HG03097 (cell line): ENCODE measurements around the gene CDH24.

Source experiments
- ATAC-seq: cut with Tn5 transposase; IDR thresholded peaks from one replicate; pipeline ENCODE4 v1.9.1; 2021; ENCODE audit not compliant: unreplicated experiment, low FRiP score

CDH24 gene, protein sequence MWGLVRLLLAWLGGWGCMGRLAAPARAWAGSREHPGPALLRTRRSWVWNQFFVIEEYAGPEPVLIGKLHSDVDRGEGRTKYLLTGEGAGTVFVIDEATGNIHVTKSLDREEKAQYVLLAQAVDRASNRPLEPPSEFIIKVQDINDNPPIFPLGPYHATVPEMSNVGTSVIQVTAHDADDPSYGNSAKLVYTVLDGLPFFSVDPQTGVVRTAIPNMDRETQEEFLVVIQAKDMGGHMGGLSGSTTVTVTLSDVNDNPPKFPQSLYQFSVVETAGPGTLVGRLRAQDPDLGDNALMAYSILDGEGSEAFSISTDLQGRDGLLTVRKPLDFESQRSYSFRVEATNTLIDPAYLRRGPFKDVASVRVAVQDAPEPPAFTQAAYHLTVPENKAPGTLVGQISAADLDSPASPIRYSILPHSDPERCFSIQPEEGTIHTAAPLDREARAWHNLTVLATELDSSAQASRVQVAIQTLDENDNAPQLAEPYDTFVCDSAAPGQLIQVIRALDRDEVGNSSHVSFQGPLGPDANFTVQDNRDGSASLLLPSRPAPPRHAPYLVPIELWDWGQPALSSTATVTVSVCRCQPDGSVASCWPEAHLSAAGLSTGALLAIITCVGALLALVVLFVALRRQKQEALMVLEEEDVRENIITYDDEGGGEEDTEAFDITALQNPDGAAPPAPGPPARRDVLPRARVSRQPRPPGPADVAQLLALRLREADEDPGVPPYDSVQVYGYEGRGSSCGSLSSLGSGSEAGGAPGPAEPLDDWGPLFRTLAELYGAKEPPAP

DNA sequence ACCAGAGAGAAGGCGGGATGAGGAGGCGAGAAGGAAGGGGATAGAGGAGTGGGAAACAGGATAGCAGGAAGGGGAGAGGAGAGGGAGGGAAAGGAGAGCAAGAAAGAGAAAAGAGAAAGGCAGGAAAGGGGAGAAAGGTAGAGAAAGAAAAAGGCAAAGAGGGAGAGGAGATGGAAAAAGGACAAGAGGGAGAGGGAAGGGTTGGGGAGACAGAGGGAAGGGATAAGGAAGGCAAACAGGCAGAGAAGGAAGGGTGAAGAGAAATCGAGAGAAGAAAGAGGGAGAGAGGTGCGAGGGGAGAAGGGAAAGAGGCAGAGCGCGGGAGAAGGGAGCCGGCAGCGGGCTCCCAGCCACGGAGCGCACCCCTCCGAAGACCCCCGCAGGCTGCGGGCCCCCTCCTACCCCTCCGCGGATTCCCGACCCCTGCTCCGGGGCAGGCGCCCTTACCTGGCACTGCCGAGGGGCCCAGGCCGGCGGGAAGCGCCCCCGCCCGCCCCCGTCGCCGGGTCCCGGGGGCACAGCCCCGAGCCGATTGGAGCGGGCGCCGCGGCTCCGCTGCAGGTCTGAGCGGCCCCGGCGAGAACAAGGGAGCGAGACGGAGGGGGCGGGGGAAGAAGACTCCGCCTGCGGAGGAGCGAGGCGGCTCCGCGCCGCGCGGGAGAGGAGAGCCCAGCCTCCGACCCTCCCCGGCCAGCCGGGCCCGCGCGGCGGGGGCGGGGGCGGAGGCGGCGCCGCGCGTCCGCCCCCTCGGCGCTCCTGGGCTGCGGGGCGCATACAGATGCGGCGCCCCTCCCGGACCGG is at the start of gene CDH24:
Gene CDH24, minus strand, starts transcription at position 565 of the 801 bp plus-strand sequence. CDS start 1,787 bp downstream, outside the sequence.
- peak; percentile 33 for ATAC-seq

DNA sequence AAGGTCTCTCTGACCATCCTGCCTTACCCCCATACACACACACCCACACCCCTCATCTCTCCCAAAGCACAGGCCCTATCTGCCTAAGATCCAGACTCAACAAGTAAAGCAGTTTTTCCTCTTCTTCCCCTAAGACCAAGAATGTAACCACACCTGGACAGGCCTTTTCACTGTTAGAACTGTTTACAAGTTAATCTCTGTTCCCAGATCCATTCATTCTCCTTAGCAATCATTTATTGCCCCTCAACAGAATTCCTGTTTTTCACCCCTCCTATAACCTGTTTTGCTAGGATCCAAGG is 49.4 kb upstream of the CDH24 start:
- ATAC-seq = no peak

DNA sequence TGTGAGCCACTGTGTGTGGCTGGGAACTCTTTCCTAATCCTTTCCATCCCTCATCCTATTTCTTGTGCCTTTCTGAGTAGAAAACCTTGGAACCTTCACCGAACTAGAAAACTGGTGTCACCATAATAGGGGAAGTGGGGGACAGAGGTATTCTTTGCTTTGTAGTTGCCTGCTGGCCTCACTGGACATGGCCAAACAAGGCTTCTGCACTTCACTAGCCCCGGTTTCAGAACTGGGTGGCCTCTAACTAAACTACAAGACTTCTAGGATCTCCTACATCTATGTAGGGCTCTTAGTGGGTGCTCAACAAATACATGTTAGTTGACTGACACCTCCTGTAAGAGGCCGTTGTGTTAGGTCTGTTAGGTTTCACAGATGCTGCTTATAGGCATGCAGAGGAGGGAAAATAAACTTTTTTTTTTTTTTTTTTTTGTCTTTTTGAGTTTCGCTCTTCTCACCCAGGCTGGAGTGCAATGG is 48.1 kb upstream of the CDH24 start:
- ATAC-seq = no peak

DNA sequence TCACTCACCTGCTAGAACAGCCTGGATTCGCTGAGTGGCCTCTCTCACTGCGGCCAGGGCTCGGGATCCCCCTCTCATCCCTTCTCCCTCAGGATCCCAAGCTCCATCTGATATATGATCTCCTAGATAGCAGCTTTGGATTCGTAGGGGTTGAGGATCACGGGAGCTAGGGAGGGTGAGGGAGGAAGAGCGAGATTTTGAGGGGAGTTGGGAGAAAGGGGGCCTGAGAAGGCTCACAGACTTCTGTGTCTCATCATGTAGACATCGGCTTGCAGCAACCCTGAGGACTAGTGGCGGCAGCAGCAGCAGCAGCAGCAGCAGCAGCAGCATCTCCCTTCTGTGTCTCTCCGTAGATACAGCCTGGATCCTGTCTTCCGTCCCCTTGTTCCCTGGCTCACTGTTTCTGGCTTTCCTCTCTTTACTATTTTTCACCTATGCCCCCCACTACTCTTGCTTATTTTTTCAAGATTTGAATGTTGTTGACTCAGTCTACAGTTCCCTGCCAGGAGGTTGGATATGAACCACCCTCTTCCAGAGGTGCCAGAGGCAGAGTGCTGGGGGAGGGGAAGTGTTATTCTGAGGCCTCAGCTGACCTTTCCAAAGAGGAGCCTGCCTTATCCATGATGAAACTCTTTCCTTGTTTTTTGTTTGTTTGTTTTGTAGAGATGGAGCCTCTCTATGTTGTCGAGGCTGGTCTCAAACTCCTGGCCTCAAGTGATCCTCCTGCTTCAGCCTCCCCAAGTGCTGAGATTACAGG is 47.4 kb upstream of the CDH24 start, which contains the start of gene CIROP:
Gene CIROP, minus strand, starts transcription at position 399 of the 757 bp plus-strand sequence. Its CDS starts 69 bp downstream, at position 330.
- ATAC-seq = no peak

DNA sequence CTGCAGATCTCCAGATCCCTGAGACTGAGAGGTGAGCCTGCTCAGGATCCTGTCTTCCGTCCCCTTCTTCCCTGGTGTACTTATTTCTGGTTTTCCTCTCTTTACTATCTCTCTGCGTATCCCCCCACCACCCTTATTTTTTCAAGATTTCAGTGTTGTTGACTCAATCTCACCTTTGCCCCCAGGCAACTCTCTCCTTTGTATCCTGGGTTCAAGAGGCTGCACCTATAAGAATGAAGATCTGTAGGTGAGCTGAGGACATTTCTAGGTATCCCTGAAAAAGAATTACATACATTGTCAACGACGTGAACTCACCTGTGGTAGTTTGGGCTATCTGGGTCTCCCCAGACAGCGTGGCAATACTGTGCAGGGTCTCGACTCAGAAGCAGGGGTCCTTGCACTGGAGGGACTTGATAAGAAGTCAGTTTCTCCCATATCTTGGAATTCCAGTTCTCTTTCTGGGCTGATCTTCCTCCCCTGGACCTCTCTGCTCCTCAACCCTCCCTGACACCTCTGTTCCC is 46.8 kb upstream of the CDH24 start:
- no peak for ATAC-seq

DNA sequence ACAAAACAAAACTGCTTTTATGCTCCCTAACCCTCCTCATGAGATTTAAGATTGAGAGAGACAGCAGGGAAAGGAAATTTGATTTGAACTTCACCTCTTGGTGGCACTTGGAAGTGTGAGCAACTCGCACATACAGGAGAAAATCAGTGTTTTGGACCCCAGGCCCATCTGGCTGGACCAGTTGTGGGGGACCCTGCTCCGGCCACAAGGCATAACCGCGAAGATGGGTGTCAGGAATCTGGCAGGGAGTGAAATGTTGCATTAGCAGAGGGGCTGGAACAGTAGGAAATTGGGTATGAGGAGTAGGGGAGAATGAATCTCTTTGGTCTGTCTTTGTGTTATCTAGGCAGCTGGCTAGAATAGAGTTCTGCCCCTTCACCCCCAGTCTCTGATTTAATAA is 46.3 kb upstream of the CDH24 start:
- ATAC-seq = no peak

DNA sequence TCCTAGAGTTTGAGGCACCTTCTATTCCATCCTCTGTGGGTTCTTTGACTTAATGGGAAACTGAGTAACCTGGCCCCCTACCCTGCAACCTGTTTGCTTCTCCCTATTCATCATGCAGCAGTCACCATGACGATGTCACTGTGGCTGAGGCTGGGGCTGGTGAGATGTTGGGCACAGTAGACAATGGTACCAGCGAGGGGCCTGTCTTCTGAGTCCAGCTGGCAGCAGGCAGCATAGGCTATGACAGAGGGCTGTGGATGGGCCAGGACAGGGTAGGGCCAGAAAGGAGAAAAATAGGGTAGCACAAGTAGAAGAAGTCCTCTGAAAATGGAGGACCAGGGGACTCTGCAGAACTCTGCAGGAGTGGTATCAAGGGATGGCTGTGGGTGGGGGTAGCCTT is 45.5 kb upstream of the CDH24 start:
- no peak for ATAC-seq

DNA sequence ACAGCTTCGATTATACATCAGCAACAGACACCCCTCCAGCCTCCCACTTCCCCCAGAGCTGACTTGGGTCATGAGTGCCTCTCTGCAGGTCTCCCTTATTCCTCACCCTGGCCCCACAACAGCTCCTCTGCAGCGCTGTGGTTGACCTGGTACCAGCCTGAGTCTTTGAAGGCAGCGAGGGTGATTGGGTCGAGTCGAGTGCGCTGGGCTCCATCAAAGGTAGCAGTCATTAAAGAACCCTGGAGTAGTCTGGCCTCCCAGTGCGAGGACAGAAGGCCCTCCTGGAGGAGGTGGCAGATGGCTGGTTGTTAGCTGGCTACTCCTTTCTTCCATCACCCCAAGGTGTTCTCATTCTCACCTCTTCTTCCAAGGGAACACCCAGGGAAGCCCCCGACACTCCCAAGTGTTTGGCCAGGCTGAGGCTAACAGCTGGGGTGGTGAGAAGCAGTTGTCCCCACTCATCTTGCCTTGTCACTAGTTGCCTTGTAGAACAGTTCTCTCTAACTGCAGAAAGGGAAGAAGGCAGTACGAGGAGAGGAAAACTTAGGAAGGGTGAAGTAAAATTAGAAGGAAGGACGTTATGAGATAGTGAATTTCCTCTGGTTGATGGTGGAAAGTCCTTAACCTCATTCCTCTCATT is 44.8 kb upstream of the CDH24 start:
- no peak for ATAC-seq

DNA sequence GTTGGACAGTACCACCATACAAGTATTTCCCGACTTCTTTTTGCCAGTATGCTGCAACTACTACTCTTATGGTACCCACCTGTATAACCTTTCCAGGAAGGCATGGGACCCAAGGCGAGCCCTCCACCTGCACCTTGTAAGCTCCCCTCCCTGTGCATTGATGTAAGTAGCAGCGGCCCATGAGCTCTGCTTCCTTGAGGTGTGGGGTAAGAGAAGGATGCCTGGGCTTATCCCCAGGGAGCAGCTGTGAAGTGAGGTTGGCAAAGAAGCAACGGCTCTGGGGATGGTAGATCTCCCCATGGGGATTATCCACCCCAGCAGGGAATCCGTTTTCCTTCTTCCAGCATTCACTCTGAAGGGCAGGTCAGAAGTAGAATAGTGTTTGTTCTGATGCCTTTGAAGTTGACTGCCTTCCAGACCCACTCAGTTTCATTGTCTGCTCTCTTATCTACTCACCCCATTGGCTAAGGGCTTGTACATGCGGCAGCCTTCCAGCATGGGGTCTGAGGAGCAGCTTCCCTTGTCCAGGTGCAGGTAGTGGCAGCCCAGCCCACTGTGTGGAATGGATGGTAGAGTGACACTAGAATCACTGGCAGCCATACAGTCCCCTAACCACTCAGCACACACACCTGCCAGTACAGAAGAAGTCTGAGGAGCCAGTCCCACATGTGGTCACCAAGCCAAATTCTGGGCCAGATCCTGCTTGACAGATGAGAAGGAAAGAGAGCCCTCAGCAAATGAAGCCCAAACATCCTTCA is 44.1 kb upstream of the CDH24 start:
- ATAC-seq = no peak

DNA sequence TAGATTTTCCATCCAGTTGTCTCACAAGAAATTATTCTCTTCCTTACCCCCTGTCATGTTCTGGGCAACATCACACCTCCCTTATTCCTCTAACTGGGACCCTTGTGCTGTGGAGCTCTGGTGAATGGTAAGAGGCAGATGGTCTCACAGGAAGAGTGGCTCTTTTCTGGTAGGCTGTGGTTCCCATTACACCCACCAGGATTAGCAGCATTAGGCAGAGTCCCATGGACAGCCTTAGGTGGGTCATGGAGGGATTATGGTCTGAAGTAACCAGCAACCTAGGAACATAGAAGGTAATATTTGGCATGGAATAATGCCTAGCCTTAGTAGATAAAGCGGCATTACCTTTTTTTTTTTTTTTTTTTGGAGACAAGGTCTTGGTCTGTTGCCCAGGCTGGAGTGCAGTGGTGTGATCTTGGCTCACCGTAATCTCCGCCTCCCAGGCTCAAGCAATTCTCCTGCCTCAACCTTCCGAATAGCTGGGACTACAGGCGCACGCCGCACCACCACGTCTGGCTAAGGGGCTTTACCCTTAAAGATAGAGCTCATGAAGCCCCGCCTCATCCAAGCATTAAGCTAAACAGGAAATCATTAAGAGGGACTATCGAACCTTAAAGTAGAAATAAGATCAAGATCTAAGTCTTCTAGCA is 42.0 kb upstream of the CDH24 start:
- no peak for ATAC-seq

DNA sequence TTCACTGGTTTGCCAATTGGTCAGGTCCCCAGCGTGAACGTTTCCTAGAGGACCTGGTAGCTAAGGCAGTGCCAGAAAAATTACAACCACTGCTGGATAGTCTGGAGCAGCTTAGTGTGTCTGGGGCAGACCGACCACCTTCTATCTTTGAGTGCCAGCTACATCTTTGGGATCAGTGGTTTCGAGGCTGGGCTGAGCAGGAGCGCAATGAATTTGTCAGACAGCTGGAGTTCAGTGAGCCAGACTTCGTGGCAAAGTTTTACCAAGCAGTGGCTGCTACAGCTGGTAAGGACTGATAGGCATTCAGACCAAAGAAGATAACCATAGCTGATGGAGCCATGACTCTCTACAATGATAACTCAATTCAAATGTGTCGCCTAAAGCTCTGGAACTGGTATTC is 40.5 kb upstream of the CDH24 start:
- no peak for ATAC-seq

DNA sequence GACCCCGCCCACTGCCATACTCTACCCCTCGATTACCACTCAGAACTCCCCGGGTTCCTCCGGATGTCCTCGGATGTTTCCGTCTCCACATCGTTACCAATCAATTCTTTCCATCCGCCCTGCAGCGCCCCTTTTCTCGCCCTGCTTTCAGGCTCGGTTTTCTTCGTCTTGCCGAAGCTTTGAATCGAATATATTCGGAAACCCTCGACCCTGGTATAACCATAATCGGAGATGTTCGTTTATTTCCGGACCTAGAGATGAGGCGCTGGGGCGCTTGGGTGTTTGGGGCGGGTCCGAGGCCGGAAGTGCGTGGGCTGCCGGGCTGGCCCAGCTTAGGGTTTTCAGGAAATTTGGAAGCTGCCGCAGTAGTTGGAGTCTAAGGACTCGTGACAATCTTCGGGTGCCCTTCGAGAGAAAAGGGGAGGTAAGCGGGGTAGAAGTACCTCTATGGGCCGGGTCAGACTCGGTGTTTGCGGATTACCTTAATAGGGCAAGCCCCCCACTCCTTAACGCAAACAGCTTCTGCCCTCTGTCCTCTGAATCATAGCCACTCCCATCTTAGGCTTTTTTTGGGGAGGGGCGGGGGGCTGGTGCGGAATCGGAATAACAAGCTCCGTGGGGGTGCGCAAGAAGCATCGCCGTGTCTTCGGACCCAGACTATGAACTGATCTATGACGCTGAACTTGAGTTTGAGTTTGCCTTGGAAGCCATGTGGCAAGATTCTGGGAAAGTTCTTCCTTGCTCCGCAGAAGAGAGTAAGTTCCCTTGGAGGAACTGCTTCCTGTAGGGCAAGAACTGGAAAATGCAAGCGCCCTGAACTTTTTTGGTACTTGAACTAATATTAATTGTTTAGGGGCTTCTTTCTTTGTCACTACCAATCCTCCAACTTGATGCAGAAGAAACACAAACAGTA is 38.1 kb upstream of the CDH24 start, which contains the start of gene C14orf119:
Gene C14orf119, plus strand, starts transcription at position 310 of the 913 bp plus-strand sequence. CDS start 2,154 bp downstream, outside the sequence.
- peak; percentile 92 for ATAC-seq

DNA sequence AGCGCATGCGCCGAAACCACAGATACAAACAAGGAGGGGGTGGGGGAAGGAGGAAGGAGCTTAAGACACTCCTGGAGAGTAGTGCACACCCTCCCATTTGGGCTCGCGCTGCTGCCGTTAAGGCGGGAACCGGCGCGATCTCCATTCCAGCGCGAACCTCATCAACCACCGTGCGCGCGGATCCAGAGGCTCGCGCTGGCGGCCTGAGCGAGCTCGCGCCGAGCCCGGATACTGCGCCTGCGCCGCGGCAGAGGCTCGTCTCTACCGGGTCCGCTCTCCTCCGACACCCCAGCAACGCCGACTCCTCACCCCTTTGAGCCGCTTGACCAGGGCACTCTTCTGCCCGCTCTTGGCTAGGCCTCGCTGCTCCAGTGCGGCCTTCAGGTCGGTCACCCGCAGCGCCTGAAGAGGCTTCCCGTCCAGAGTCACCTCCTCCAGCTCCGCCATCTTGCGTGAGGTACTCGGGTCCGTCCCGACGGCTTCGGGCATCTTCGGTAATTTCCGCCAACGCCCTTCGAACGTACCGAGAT is 37.4 kb upstream of the CDH24 start, which contains the start of gene ACIN1:
Gene ACIN1, minus strand, starts transcription at position 471 of the 530 bp plus-strand sequence. Its CDS starts 24 bp downstream, at position 447.
- ATAC-seq = peak; percentile 35

DNA sequence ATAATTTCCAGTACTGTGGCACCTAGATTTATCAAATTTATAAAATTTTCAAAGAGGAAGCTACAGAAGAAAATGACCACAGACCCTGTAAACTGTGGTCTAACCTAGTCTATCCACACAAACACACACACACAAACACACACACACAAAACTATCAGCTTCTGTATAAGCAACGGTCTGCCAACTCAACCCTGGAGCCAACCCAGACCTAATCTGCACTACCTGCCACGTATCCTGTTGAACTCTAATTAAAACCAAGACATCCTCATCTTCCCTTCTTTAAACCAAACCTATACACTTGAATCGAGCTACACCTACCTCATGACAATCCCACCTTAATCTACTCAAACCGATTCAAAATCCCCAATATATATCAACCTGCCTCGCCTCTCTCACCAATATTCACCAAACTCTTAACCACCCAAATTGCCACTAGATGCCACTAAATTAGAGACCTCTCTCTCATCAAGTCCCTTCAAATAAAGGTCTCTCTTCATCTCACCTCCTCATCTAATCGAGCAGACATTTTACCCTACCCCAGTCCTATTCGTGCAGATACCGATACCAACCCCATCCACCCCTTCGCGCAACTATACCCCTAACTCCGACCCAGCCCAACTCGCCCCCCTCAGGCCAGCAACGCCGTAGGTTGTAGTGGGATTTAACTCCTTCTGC is 36.8 kb upstream of the CDH24 start:
- no peak for ATAC-seq

DNA sequence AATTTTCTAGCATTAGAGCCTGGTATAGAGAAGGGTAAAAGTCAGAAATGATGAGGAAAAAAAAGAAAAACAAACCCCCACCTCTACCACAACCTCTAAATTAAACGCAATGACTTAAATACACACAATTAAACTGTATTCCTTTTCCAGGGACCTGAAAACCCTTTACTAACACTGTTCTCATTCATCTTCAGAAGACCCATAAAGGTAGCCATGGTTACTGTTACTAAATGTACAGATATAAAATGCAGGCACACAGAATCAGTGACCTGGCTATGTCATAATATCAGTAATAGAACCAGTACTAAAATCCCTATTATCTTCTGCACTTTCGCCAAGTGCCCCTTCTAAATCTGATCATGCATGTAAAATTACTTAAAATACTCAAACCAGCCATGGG is 36.2 kb upstream of the CDH24 start:
- no peak for ATAC-seq

DNA sequence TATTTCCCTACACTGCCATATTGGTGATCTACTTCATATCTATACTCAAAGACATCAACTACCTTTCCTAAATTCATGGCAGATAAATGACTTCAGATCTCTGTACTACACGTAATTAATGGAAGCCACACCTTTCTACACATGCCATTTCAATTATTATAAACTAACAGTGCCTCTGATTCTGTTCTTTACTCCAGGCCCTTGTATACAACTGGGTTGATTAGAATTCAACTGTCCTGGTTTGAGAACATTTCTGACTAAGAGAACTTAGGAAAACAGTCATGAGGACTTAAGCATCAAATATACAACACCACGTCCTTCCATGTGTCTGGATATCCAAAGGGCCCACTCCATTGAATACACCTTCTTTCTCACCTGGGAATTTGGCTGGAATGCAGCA is 35.8 kb upstream of the CDH24 start:
- ATAC-seq = no peak
